ENCODE data around the gene BIN1. TPM values are rescaled to one million over a fixed set of nuclear protein-coding genes. Genes with fewer than 3 reads are reported as not detected.

The BIN1 gene
- total RNA-seq, 2 experiments from 2014 or later, result 1.5 to 14.1 TPM

GRCh38 chr2:127105656-127106456 is 1.1 kb downstream of the BIN1 start:
- POLR2A ChIA-PET, result interaction anchor here (0.5 kb wide), 1 partner anchor 42 kb away, joined by 3 read pairs; no protein-coding TSS in a partner anchor
- BruUV-seq (replicated peaks), result no TSS peak
- intact Hi-C loops (cut with micrococcal nuclease; ENCODE audit: unreplicated experiment), result no loop called here

GRCh38 chr2:127104881-127105655 is 1.9 kb downstream of the BIN1 start:
- Histone ChIP-seq H2AFZ (ENCODE audit: low read length) (no peak overlapping the region), H3K4me3 (ENCODE audit: low read depth, low read length, poor library complexity, severe bottlenecking) (no peak overlapping the region), H4K20me1 (ENCODE audit: insufficient read depth, low read length) (no peaks in the 10 kb centered on the region), H3K4me2 (ENCODE audit: low read length) (no peak overlapping the region), H3K9me2 (ENCODE audit: insufficient read depth, low read length) (no peaks in the 10 kb centered on the region), H3K27ac (ENCODE audit: low read depth, low read length, poor library complexity, severe bottlenecking) (no peak overlapping the region), H3K9me3 (ENCODE audit: low read length) (no peaks in the 10 kb centered on the region), H3K36me3 (ENCODE audit: insufficient read depth, low read length) (no peaks in the 10 kb centered on the region), H3K4me1 (ENCODE audit: insufficient read depth, low read length, poor library complexity, severe bottlenecking) (no peaks in the 10 kb centered on the region), H3K79me2 (ENCODE audit: insufficient read depth, low read depth, low read length) (no peaks in the 10 kb centered on the region)
- DNase-seq (ENCODE audit: low spot score), result no peak
- TF ChIP-seq EZH2phosphoT487 (IDR thresholded peaks at IDR 0.05; ENCODE audit: borderline replicate concordance, low read depth, low read length) (no peak), CTCF (conservative IDR thresholded peaks at IDR 0.05; ENCODE audit: low read length) (no peak)
- POLR2A ChIA-PET, result interaction anchor here (0.5 kb wide), 1 partner anchor 43 kb away, joined by 3 read pairs; no protein-coding TSS in a partner anchor
- intact Hi-C loops (cut with micrococcal nuclease; ENCODE audit: unreplicated experiment), result no loop called here
- no TSS peak for BruUV-seq (replicated peaks)
- CTCF ChIA-PET (ENCODE audit: unreplicated experiment), result no interaction called here

More at GRCh38 chr2:127105656-127106456, 1.1 kb downstream of the BIN1 start:
- Histone ChIP-seq H3K79me2 (ENCODE audit: insufficient read depth, low read depth, low read length) (no peaks in the 10 kb centered on the region), H4K20me1 (ENCODE audit: insufficient read depth, low read length) (no peaks in the 10 kb centered on the region), H3K27ac (ENCODE audit: low read depth, low read length, poor library complexity, severe bottlenecking) (no peak overlapping the region), H3K36me3 (ENCODE audit: insufficient read depth, low read length) (no peaks in the 10 kb centered on the region), H3K4me3 (ENCODE audit: low read depth, low read length, poor library complexity, severe bottlenecking) (no peak overlapping the region), H3K9me3 (ENCODE audit: low read length) (no peaks in the 10 kb centered on the region), H2AFZ (ENCODE audit: low read length) (no peak overlapping the region), H3K4me2 (ENCODE audit: low read length) (no peak overlapping the region), H3K9me2 (ENCODE audit: insufficient read depth, low read length) (no peaks in the 10 kb centered on the region), H3K4me1 (ENCODE audit: insufficient read depth, low read length, poor library complexity, severe bottlenecking) (no peaks in the 10 kb centered on the region)
- TF ChIP-seq CTCF (conservative IDR thresholded peaks at IDR 0.05; ENCODE audit: low read length), result no peak
- no peak for TF ChIP-seq EZH2phosphoT487 (IDR thresholded peaks at IDR 0.05; ENCODE audit: borderline replicate concordance, low read depth, low read length)
- no peak for DNase-seq (ENCODE audit: low spot score)
- CTCF ChIA-PET (ENCODE audit: unreplicated experiment), result no interaction called here
